Hepatocyte (in vitro differentiated cells): ENCODE data around the gene FLRT1.

Experiments used
- CTCF ChIP-seq: fragments of 200-600 bp; sonication (generic); IDR thresholded peaks from 2 replicates; pipeline ENCODE4 v1.5.1; 2016; ENCODE audit warnings: antibody characterized with exemption, mild to moderate bottlenecking; ENCODE audit not compliant: poor library complexity
- EZH2 ChIP-seq: fragments of 200-600 bp; sonication (generic); IDR thresholded peaks from 2 replicates; pipeline ENCODE4 v1.6.1; 2016; ENCODE audit warnings: antibody characterized with exemption, mild to moderate bottlenecking, borderline replicate concordance

GRCh38 chr11:64038500-64038899, 2.8 kb downstream of the FLRT1 start:
- TF ChIP-seq CTCF = no peak
- TF ChIP-seq EZH2 = no peak
